ENCODE data around the gene NAA25. TPM values are rescaled to one million over a fixed set of nuclear protein-coding genes. Genes with fewer than 3 reads are reported as not detected.

The NAA25 gene
- total and polyA plus RNA-seq, 9 of the 15 experiments (the other 6 are each of a cell fraction or from before 2014, with no cell fraction given): 26.6 to 59.6 (median 48.9) TPM

GRCh38 chr12:112108202-112109079 lies at the start of gene NAA25 (continued):
- TF ChIP-seq ARHGAP35 (IDR thresholded peaks at IDR 0.05; ENCODE audit: partially characterized antibody) (no peak), ZBED1 (IDR thresholded peaks at IDR 0.05) (peak; percentile 100), KDM4B (IDR thresholded peaks at IDR 0.05; ENCODE audit: borderline replicate concordance in 2 of 2, low read depth in 1 of 2) (peak in 1 of 2 experiments; percentile 94; a peak in 1 of 4 replicates), ARID1B (IDR thresholded peaks at IDR 0.05) (no peak), MCM7 (IDR thresholded peaks at IDR 0.05) (no peak), OTX1 (CRISPR knock-in tag; IDR thresholded peaks at IDR 0.05) (no peak), KLF10 (CRISPR knock-in tag; IDR thresholded peaks at IDR 0.05) (no peak), ZNF668 (CRISPR knock-in tag; IDR thresholded peaks at IDR 0.05) (no peak), BCL6 (CRISPR knock-in tag; IDR thresholded peaks at IDR 0.05) (no peak), TAF9B (IDR thresholded peaks at IDR 0.05; ENCODE audit: partially characterized antibody) (no peak), ZNF436 (CRISPR knock-in tag; IDR thresholded peaks at IDR 0.05) (no peak), HCFC1 (IDR thresholded peaks at IDR 0.05; ENCODE audit: low read depth, low read length) (peak; percentile 49), SRSF3 (IDR thresholded peaks at IDR 0.05; ENCODE audit: insufficient read depth, low read length) (0 out of 2 replicates have a peak, but pooled peaks have one; percentile 77), POLR2AphosphoS2 (IDR thresholded peaks at IDR 0.05; ENCODE audit: low read length) (no peak), ZNF77 (CRISPR knock-in tag; IDR thresholded peaks at IDR 0.05) (no peak), IRF2 (CRISPR knock-in tag; IDR thresholded peaks at IDR 0.05) (no peak), PRPF4 (IDR thresholded peaks at IDR 0.05; ENCODE audit: insufficient read depth, low read depth, low read length, poor library complexity, severe bottlenecking) (no peak), ZNF174 (CRISPR knock-in tag; IDR thresholded peaks at IDR 0.05) (no peak), BACH1 (tag; IDR thresholded peaks at IDR 0.05) (no peak), ZNF561 (CRISPR knock-in tag; conservative IDR thresholded peaks at IDR 0.05) (no peak), MYC (IDR thresholded peaks at IDR 0.05; ENCODE audit: low read depth, low read length) (peak; percentile 98), MYC (CRISPR knock-in tag; IDR thresholded peaks at IDR 0.05; ENCODE audit: borderline replicate concordance, low read depth) (no peak), NFXL1 (CRISPR knock-in tag; IDR thresholded peaks at IDR 0.05) (no peak), NR2F6 (CRISPR knock-in tag; IDR thresholded peaks at IDR 0.05) (no peak), ZNF140 (CRISPR knock-in tag; IDR thresholded peaks at IDR 0.05) (no peak), ILF3 (IDR thresholded peaks at IDR 0.05; ENCODE audit: borderline replicate concordance) (no peak)
- TF ChIP-seq, protein P1, sequence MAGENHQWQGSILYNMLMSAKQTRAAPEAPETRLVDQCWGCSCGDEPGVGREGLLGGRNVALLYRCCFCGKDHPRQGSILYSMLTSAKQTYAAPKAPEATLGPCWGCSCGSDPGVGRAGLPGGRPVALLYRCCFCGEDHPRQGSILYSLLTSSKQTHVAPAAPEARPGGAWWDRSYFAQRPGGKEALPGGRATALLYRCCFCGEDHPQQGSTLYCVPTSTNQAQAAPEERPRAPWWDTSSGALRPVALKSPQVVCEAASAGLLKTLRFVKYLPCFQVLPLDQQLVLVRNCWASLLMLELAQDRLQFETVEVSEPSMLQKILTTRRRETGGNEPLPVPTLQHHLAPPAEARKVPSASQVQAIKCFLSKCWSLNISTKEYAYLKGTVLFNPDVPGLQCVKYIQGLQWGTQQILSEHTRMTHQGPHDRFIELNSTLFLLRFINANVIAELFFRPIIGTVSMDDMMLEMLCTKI (IDR thresholded peaks at IDR 0.05; ENCODE audit: partially characterized antibody): no peak
- TF ChIP-seq, protein P2, sequence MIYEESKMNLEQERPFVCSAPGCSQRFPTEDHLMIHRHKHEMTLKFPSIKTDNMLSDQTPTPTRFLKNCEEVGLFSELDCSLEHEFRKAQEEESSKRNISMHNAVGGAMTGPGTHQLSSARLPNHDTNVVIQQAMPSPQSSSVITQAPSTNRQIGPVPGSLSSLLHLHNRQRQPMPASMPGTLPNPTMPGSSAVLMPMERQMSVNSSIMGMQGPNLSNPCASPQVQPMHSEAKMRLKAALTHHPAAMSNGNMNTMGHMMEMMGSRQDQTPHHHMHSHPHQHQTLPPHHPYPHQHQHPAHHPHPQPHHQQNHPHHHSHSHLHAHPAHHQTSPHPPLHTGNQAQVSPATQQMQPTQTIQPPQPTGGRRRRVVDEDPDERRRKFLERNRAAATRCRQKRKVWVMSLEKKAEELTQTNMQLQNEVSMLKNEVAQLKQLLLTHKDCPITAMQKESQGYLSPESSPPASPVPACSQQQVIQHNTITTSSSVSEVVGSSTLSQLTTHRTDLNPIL (CRISPR knock-in tag; IDR thresholded peaks at IDR 0.05): no peak
